Upper lobe of right lung (tissue), 1 donor: ENCODE results near the gene ITGBL1. TPM values are rescaled to one million over a fixed set of nuclear protein-coding genes. Genes with fewer than 3 reads are reported as not detected.

ENCODE experiments used
- ATAC-seq: fragments of 200-7000 bp; cut with Tn5 transposase; one replicate; pipeline ENCODE4 v1.9.1; 2020; ENCODE audit warnings: mild to moderate bottlenecking, moderate library complexity
- DNase-seq: peaks from one replicate; pipeline ENCODE4 v3.0.0-alpha.2; 2020
- H3K27ac ChIP-seq: fragments of 200-600 bp; one replicate; pipeline ENCODE4 v1.8.0; 2022
- H3K27me3 ChIP-seq: fragments of 200-600 bp; one replicate; pipeline ENCODE4 v1.8.0; 2022; ENCODE audit warnings: mild to moderate bottlenecking
- H3K36me3 ChIP-seq: fragments of 200-600 bp; one replicate; pipeline ENCODE4 v1.8.0; 2022
- H3K4me1 ChIP-seq: fragments of 200-600 bp; one replicate; pipeline ENCODE4 v1.8.0; 2022
- H3K4me3 ChIP-seq: fragments of 200-600 bp; one replicate; pipeline ENCODE4 v1.8.0; 2022; ENCODE audit warnings: mild to moderate bottlenecking
- H3K9me3 ChIP-seq: fragments of 200-600 bp; one replicate; pipeline ENCODE4 v1.8.0; 2022
- CTCF ChIP-seq: fragments of 200-600 bp; IDR thresholded peaks from one replicate; pipeline ENCODE4 v1.8.0; 2022; ENCODE audit warnings: antibody characterized with exemption
- intact Hi-C: fragments of 100-400 bp; cut with DNase I; formaldehyde crosslinking; loops from one replicate; pipeline ENCODE4 v1.11.0; 2022
- total RNA-seq: library from RNA; stranded (reverse); fragmentation: NEBNext Ultra II Directional; extraction: Animal tissue kit (Norgen Biotek cat#: 25700); gene quantifications from one replicate; pipeline ENCODE4 v1.2.1, GENCODE V29; 2021
- donor health status: DM: no; HTN: yes; CAD: no; lungs with severe emphysema.

The ITGBL1 gene
- total RNA-seq, 1 donor from 2014 or later = 43.6 TPM

GRCh38 chr13:101499406-101499805 lies 46.9 kb downstream of the ITGBL1 start:
- no peak for TF ChIP-seq CTCF
- Histone ChIP-seq H3K4me1 (no peaks in the 10 kb centered on the region), H3K9me3 (no peaks in the 10 kb centered on the region), H3K36me3 (no peaks in the 10 kb centered on the region), H3K27me3 (no peaks in the 10 kb centered on the region), H3K27ac (no peak overlapping the region), H3K4me3 (no peak overlapping the region)
- DNase-seq (no peak), ATAC-seq (no peak)
- intact Hi-C loops = no loop called here

- no peak for DNase-seq
- Histone ChIP-seq H3K4me1 (no peaks in the 10 kb centered on the region), H3K27ac (no peak overlapping the region), H3K27me3 (no peaks in the 10 kb centered on the region), H3K9me3 (no peaks in the 10 kb centered on the region), H3K36me3 (no peaks in the 10 kb centered on the region), H3K4me3 (no peak overlapping the region)
- intact Hi-C loops = no loop called here
- no peak for TF ChIP-seq CTCF
- ATAC-seq = no peak
These were observed 50.1 kb downstream of the ITGBL1 start for GRCh38 chr13:101502618-101503017.

GRCh38 chr13:101511161-101511560 lies 58.7 kb downstream of the ITGBL1 start:
- no peak for ATAC-seq
- no peak overlapping the region for H3K4me3 ChIP-seq
- DNase-seq = no peak
- H3K27me3 ChIP-seq = no peaks in the 10 kb centered on the region
- no peaks in the 10 kb centered on the region for H3K36me3 ChIP-seq
- no peaks in the 10 kb centered on the region for H3K4me1 ChIP-seq
- intact Hi-C loops = no loop called here
- no peaks in the 10 kb centered on the region for H3K9me3 ChIP-seq
- TF ChIP-seq CTCF = no peak
- H3K27ac ChIP-seq = no peak overlapping the region

- intact Hi-C loops = no loop called here
- Histone ChIP-seq H3K27me3 (no peaks in the 10 kb centered on the region), H3K27ac (no peak overlapping the region), H3K4me3 (no peak overlapping the region), H3K36me3 (no peaks in the 10 kb centered on the region), H3K4me1 (no peaks in the 10 kb centered on the region), H3K9me3 (no peaks in the 10 kb centered on the region)
- ATAC-seq (no peak), DNase-seq (no peak)
- no peak for TF ChIP-seq CTCF
These were observed 59.3 kb downstream of the ITGBL1 start for GRCh38 chr13:101511766-101512165.

GRCh38 chr13:101512650-101513049 lies 60.2 kb downstream of the ITGBL1 start:
- Histone ChIP-seq H3K27me3 (no peaks in the 10 kb centered on the region), H3K4me1 (no peaks in the 10 kb centered on the region), H3K36me3 (no peaks in the 10 kb centered on the region), H3K27ac (no peak overlapping the region), H3K9me3 (no peaks in the 10 kb centered on the region), H3K4me3 (no peak overlapping the region)
- intact Hi-C loops = no loop called here
- TF ChIP-seq CTCF = no peak
- ATAC-seq = no peak
- no peak for DNase-seq

GRCh38 chr13:101514100-101514499 lies 61.6 kb downstream of the ITGBL1 start:
- Histone ChIP-seq H3K27ac (no peak overlapping the region), H3K4me3 (no peak overlapping the region), H3K27me3 (no peaks in the 10 kb centered on the region), H3K4me1 (no peaks in the 10 kb centered on the region), H3K9me3 (no peaks in the 10 kb centered on the region), H3K36me3 (no peaks in the 10 kb centered on the region)
- intact Hi-C loops = no loop called here
- ATAC-seq = no peak
- no peak for TF ChIP-seq CTCF
- DNase-seq = no peak
